ENCODE measurements around the gene KCNK13.
"Not testable (repeated sequence)": the region's sequence is repeated elsewhere in the genome, so short reads cannot be mapped to it uniquely, and the experiment has no call there.

Gene KCNK13

GRCh38 chr14:90062127-90062794 is 467 bp downstream of the KCNK13 start:
- no peak for DNase-seq

GRCh38 chr14:90062822-90063539 is 1.2 kb downstream of the KCNK13 start:
- no peak for DNase-seq

GRCh38 chr14:90072350-90072749 is 10.6 kb downstream of the KCNK13 start:
- no peak for DNase-seq

DNA sequence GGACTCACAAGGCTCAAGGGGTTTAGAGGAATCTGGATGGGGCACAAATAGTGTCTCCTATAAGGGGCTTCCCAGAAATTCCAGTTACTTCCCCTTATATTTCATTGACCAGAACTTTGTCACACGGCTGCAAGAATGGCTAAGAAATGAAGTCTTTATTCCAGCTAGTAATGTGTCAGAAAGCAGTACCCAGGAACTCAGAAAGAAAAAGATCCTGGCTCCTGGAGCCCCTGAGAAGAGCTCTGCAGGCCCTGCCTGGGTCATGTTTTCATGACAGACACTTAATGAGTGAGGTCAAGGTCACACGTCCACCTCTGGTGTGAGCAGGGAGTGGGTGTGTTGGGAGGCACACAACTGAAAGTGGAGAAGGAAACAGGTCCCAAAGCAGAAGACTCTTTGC is 17.8 kb downstream of the KCNK13 start:
- DNase-seq, result no peak

DNA sequence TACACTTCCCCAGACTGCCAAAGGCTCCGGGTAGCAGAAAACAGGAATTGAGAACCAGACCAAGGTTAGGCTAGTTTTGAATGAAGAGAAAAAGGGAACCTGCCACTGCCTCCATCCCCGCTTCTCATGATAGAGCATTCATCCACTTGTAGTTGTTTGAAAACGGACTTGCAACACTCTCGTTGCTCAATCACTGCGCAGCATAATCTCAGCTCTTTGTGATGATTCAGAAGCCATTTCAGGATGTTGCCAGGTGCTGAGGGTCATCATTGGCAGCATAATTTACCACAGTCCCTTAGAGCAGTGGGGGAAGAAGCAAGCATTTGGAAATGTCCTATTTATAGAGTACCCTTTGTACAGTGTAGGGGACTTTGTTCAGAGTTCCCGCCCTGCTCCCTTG is 25.6 kb downstream of the KCNK13 start:
- no peak for DNase-seq

GRCh38 chr14:90088176-90088575 is 26.4 kb downstream of the KCNK13 start:
- DNase-seq, result no peak

DNA sequence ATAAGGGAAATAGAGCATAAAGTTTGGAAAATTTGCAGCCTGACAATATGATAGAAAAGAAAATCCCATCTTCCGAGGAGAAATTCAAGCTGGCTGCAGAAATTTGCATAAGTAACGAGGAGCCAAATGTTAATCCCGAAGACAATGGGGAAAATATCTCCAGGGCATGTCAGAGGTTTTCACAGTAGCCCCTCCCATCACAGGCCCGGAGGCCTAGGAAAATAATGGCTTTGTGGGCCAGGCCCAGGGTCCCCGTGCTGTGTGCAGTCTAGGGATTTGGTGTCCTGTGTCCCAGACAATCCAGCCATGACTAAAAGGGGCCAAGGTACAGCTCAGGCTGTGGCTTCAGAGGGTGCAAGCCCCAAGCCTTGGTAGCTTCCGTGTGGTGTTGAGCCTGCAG is 27.7 kb downstream of the KCNK13 start:
- DNase-seq, result not testable (repeated sequence)

DNA sequence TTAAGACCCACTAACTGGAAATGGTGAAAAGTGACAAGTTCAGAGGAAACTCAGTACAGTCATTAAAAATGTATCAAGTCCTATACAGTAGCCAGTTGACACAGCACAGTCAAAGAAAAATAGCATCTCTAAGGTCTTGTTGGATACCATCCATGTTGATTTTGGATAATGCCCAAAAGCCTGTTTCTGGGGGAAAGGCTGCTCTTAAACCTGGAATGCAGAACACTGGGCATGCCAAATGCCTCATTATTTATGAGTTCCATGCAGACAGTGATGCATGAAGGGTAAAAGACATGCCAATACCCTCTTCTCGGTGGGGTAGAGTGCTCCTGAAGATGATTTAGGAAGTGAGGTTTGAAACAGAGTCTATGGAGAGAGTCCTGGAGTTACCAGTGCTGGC is 29.6 kb downstream of the KCNK13 start:
- DNase-seq, result peak; percentile 32

DNA sequence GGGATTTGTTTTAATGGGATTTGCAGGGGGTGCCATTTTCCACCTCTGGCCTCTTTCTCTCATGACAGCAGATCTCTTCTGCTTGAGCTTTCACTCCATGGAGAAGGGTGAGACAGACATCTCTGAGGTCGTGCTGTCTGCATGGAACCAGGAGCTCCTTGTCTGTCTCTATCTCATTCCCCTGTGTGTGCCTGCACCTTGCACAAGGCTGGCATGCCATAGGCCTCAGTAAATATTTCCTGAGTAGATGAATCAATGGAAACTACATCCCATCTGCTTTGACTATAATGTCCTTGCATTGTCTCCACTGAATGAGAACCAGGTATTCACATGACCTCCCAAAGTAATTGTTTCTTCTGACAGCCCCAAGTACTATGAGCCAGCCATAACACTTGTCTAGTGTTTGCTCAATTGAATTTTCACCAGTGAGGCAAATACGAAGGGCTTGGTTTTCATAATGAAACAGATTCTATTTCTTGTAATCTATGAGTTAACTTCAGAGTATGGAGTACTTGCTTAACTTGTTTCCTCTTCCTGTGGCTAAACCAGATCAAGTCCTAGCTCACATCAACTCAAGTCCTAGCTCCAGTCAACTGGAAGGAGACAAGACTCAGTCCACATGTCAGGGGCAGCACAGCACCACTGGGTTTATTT is 32.3 kb downstream of the KCNK13 start:
- no peak for DNase-seq

DNA sequence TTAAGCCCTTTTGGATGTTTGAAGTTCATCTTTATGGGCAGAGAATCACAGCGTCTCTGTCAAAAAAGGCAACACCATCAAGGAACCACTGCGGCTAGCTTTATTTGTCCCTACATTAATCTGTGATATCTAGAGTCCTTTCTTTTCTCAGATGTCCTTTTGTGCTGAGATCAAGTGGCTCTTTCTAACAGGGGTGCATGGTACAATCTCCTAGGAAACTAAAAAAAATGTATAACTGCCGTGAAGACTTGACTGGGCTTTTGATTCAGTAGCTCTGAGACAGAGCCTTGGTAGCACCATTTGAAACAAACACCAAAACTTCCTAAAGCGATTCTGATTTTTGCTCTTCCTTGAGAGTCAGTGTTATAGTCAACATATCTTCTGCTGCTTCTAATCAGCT is 33.3 kb downstream of the KCNK13 start:
- DNase-seq, result no peak

GRCh38 chr14:90096566-90096965 is 34.8 kb downstream of the KCNK13 start:
- no peak for DNase-seq

DNA sequence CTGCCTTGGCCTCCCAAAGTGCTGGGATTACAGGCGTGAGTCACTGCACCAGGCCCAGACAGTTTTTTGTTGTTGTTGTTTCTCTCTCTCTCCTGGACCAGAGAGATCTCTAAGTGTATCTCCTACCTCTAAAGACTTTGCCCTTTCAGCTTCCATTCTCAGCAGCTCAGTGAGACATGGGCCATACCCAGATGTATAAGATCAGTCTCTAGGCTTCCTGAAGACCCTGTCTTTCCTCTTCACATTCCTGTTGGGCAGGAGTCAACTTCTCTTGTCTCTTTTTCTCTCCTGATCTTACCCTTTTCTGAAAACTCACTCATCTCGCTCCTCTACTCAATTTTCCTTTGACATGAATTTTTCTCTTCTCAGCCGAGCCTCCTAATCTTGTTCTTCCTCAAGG is 42.0 kb downstream of the KCNK13 start:
- no peak for DNase-seq

GRCh38 chr14:90105756-90106155 is 44.0 kb downstream of the KCNK13 start:
- no peak for DNase-seq

DNA sequence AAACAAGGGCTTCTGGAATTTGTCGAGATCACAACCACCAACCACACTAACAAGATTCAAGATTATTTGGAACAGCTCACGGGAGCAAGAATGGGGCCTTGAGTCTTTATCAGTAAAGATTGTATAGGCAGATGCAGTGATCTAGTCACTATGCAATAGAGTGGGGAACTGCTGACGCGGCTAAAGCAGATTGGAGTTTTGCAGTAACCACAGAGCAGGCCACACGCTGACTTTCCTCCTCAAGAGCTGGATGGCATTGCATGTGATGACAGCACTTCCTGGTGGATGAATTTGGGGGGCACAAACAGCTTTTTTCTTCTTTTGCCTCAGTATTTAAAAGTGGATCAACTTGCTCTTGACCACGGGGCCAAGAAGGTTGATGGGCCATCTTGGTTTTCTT is 46.0 kb downstream of the KCNK13 start:
- DNase-seq, result no peak

GRCh38 chr14:90109858-90110257 is 48.1 kb downstream of the KCNK13 start:
- DNase-seq, result no peak

- DNase-seq, result no peak
These were observed 50.2 kb downstream of the KCNK13 start for GRCh38 chr14:90111895-90112534.

DNA sequence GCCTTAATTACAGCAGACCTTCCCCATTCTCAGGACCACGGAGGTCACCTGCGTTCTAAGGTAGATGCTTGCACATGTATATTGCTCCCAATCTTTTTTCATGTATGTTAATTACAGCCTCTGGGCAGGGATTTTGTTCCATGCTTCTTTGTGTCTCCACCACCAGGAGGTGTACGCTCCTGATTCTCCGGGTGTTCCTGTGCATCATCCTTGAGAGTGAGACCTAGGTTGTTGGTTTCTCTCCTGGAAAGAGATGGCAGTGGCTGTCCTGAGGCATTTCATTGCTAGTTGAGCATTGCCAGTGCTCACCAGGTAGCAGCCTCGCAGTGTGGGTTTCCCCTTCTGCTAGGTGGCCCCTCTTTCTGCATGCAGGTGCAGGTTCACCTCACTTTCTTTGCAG is 52.8 kb downstream of the KCNK13 start:
- no peak for DNase-seq

DNA sequence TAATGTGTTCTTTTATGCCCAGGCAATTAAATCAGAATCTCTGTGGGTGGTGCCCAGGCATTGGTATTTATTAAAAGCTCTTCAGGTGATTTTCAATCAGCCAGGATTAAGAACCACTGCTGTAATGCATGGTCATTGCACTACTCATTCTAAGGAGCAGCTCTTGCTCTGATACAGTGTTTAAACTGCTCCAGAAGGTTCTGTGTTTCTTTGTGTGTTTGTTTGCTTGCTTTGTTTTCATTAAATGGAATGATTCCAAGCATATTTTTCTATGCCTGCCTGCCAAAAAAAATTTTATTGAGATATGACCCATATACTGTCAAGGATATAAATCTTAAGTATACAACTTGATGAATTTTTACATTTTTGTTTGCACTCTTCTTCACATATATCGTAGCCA is 54.0 kb downstream of the KCNK13 start:
- no peak for DNase-seq

GRCh38 chr14:90116444-90116843 is 54.6 kb downstream of the KCNK13 start:
- no peak for DNase-seq

- DNase-seq, result no peak
These were observed 56.2 kb downstream of the KCNK13 start for GRCh38 chr14:90118027-90118426.

DNA sequence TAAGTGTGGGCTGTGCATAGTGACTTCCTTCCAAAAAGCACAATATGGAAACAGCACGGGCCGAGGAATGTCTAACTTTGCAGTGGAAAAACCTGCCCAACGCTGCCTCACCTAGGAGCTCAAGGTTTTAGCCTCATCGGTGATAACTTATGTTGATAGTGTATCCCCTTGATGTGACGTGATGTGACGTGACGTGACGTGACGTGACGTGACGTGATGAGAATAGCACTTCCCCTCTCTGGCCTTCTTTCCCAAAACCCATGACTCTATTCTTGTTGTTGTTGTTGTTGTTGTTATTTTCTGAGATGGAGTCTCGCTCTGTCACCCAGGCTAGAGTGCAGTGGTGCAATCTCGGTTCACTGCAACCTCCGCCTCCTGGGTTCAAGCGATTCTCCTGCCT is 64.5 kb downstream of the KCNK13 start:
- no peak for DNase-seq

GRCh38 chr14:90132821-90133570 is 71.2 kb downstream of the KCNK13 start:
- DNase-seq, result no peak

- DNase-seq, result no peak
These were observed 75.1 kb downstream of the KCNK13 start for GRCh38 chr14:90136904-90137303.

Measured in DMS 273 treated with DMSO at 0.1 percent for 48 hours (cell line).